Measurements from ENCODE around the gene GYS2.

GYS2 gene

DNA sequence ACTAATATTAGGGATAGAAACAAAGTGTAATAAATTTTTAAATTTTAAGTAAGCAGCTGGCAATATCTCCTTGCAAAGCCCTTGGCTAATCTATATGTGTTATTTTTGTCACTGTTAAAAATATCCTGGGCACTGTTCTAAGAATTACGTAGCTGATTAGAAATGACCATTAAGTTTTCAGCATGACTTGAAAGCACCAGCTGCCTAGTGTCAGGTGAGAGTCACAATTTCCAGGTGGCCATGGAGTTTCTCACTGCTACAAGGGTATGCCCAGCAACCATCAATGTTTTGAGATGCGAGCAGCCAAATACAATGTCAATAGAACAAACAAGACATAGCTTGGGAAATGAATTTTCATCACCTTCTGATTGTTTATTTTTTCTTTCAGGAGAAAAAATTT is 23.3 kb upstream of the GYS2 start:
- DNase-seq (ENCODE audit: low spot score), result no peak
- in situ Hi-C loops (cut with MboI; ENCODE audit: low pct_unique_long_range_greater_than_20kb, low sequenced_read_pairs, unreplicated experiment), result no loop called here
- TF ChIP-seq, protein P1, sequence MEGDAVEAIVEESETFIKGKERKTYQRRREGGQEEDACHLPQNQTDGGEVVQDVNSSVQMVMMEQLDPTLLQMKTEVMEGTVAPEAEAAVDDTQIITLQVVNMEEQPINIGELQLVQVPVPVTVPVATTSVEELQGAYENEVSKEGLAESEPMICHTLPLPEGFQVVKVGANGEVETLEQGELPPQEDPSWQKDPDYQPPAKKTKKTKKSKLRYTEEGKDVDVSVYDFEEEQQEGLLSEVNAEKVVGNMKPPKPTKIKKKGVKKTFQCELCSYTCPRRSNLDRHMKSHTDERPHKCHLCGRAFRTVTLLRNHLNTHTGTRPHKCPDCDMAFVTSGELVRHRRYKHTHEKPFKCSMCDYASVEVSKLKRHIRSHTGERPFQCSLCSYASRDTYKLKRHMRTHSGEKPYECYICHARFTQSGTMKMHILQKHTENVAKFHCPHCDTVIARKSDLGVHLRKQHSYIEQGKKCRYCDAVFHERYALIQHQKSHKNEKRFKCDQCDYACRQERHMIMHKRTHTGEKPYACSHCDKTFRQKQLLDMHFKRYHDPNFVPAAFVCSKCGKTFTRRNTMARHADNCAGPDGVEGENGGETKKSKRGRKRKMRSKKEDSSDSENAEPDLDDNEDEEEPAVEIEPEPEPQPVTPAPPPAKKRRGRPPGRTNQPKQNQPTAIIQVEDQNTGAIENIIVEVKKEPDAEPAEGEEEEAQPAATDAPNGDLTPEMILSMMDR (IDR thresholded peaks at IDR 0.05; ENCODE audit: extremely low read depth, insufficient read depth, missing control alignments), result no peak

DNA sequence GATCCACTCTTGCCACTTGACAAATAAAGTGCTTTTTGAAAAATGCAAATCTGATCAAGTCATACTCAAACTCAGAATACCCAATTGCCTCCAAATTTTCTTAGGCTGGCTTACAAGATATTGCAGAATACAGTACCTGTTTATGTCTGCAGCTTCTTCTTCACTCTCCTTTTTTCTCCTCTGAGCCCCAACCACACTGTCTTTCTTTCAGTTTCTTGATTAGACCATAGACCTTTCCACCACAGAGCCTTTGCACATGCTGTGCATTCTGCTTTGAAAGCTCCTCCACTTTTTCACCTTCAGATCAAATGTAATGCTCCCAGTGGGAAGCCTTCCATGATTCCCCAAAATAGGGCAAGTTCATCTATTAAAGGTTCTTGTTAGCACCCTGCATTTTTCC is 13.9 kb upstream of the GYS2 start:
- in situ Hi-C loops (cut with MboI; ENCODE audit: low pct_unique_long_range_greater_than_20kb, low sequenced_read_pairs, unreplicated experiment), result no loop called here
- TF ChIP-seq, protein P1 (IDR thresholded peaks at IDR 0.05; ENCODE audit: extremely low read depth, insufficient read depth, missing control alignments), result no peak
- DNase-seq (ENCODE audit: low spot score), result no peak

DNA sequence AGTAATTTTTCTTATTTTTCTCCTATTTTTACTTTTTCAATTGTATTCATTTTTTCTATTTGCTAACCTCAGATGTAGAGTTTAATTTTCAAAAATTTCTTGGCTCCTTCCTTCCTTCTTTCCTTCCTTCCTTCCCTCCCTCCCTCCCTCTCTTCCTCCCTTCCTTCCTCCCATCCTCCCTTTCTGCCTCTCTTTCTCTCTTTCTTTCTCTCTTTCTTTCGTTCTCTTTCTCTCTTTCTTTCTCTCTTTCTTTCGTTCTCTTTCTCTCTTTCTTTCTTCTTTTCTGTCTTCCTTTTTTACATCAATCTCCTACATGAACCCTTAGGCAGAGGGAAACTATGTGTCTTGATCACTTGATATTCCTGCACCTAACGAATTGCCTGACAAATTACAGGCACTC is 12.4 kb upstream of the GYS2 start:
- TF ChIP-seq, protein P1 (IDR thresholded peaks at IDR 0.05; ENCODE audit: extremely low read depth, insufficient read depth, missing control alignments), result no peak
- in situ Hi-C loops (cut with MboI; ENCODE audit: low pct_unique_long_range_greater_than_20kb, low sequenced_read_pairs, unreplicated experiment), result no loop called here
- DNase-seq (ENCODE audit: low spot score), result no peak

DNA sequence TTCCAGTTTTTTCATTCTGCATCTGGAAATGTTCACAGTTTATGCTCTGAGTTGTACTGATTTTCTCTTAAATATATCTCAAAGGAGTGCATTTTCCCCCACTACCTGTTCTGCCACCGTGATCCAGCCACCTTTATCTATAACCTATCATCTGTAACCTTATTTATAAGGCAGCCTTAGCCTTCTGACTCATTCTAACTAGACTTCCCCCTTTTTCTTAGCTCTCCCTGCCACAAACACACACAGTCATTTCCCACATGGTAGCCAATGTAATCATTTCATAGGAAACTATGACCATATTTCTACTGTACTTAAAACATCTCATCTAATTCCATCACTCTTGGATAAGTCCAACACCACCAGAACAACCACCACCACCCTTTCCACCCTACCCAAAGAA is 10.8 kb upstream of the GYS2 start:
- in situ Hi-C loops (cut with MboI; ENCODE audit: low pct_unique_long_range_greater_than_20kb, low sequenced_read_pairs, unreplicated experiment), result no loop called here
- TF ChIP-seq, protein P1 (IDR thresholded peaks at IDR 0.05; ENCODE audit: extremely low read depth, insufficient read depth, missing control alignments), result no peak
- no peak for DNase-seq (ENCODE audit: low spot score)

DNA sequence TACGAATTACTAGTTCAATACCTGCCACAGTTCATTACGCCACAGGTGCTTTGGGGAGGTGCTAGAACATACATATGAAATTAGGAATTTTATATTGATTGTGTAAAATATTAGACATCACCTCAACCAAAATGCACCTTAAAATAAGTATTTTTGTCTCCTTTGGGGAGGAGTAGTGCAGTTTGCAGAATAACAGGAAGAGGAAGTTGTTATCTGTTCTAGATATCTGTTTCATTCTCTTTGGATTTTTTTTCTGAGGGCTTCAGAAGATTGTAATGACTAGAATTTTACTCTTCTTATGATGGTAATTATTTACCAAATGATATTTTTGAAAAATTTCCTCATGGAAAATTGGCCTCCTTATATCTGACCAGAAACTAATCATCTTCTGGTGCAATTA is 9.9 kb upstream of the GYS2 start:
- no peak for DNase-seq (ENCODE audit: low spot score)
- TF ChIP-seq, protein P1 (IDR thresholded peaks at IDR 0.05; ENCODE audit: extremely low read depth, insufficient read depth, missing control alignments), result no peak
- in situ Hi-C loops (cut with MboI; ENCODE audit: low pct_unique_long_range_greater_than_20kb, low sequenced_read_pairs, unreplicated experiment), result no loop called here

DNA sequence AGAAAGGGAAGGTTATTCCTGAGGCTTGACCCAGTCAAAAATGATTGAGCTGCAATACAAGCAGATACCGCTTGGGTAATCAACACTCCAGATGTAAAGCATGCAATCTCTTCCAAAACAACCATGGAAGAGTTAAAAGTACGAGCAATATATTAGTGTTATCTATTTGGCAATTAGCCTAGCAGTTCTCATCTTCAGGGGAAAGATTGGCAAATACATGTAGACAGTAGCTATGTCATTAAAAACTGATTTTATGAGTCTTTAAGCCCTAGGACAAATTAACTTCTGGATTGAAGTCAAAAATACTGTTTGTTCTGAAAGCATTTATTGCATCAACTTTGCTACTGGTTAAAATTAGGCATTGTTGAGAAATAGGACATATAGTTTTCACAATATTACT is 9.3 kb upstream of the GYS2 start:
- no peak for DNase-seq (ENCODE audit: low spot score)
- TF ChIP-seq, protein P1 (IDR thresholded peaks at IDR 0.05; ENCODE audit: extremely low read depth, insufficient read depth, missing control alignments), result no peak
- in situ Hi-C loops (cut with MboI; ENCODE audit: low pct_unique_long_range_greater_than_20kb, low sequenced_read_pairs, unreplicated experiment), result no loop called here

DNA sequence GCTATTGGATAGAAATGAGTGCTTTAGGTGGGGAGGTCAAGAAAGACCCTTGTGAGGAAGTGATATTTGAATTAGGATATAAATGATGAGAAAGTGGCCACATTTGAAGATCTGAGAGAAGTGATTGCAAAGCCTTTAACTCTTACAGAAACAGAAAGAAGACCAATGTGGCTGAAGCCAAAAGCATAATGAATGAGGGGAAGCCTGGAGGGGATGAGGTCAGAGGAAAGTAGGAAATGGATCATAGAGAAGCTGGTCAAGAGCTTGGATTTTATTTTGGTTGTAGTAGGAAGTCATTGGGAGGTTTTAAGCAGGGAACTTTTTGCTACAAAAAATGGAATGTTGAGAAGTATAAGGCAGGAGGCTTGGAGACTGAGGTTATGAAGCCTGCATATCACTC is 3.5 kb upstream of the GYS2 start:
- TF ChIP-seq, protein P1 (IDR thresholded peaks at IDR 0.05; ENCODE audit: extremely low read depth, insufficient read depth, missing control alignments), result no peak
- no peak for DNase-seq (ENCODE audit: low spot score)
- in situ Hi-C loops (cut with MboI; ENCODE audit: low pct_unique_long_range_greater_than_20kb, low sequenced_read_pairs, unreplicated experiment), result no loop called here

Data from GM13977 (cell line).